ENCODE data around the gene SMAD6.
A peak's percentile ranks its signal among the peaks of the same experiment; 100 is the strongest.

SMAD6 gene

DNA sequence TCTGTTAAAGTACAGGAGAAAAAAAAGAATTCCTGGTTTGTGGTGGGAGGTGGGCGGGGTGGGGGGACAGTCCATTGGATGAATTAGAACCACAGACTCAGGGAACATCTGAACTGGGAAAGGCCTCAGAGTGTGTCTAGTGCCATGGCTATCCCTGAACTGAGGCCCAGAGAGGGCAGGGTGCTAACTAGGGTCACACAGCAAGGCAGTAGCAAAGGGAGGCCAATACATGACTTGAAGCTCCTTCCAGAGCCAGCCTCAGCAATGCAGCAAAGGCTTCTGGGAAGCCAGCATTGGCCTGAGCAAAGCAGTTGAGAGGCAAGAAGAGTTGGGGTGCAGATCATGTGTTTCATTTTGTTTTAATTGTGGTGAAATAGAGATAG is 85.4 kb downstream of the SMAD6 start:
- TF ChIP-seq, protein P1, sequence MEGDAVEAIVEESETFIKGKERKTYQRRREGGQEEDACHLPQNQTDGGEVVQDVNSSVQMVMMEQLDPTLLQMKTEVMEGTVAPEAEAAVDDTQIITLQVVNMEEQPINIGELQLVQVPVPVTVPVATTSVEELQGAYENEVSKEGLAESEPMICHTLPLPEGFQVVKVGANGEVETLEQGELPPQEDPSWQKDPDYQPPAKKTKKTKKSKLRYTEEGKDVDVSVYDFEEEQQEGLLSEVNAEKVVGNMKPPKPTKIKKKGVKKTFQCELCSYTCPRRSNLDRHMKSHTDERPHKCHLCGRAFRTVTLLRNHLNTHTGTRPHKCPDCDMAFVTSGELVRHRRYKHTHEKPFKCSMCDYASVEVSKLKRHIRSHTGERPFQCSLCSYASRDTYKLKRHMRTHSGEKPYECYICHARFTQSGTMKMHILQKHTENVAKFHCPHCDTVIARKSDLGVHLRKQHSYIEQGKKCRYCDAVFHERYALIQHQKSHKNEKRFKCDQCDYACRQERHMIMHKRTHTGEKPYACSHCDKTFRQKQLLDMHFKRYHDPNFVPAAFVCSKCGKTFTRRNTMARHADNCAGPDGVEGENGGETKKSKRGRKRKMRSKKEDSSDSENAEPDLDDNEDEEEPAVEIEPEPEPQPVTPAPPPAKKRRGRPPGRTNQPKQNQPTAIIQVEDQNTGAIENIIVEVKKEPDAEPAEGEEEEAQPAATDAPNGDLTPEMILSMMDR (IDR thresholded peaks at IDR 0.05; ENCODE audit: insufficient read depth, low read depth, low read length, missing control alignments) = no peak
- DNase-seq (ENCODE audit: low read depth) = no peak

DNA sequence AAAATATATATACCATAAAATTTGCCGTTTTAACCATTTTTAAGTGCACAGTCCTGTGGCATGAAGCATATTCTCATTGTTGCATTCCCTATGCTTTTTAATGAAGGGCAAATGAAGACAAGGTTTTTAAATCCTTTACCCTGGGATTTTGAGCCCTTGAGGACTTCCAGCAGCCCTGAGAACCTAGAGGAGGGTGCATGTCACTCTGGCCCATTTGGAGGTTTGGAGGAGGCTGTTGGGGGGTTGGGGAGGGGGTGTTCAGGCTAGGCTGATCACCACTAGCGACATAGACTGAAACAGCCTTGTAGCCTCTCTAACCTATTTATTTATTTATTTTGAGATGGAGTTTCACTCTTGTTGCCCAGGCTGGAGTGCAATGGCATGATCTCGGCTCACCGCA is 86.0 kb downstream of the SMAD6 start:
- no peak for DNase-seq (ENCODE audit: low read depth)
- no peak overlapping the region for H3K4me3 ChIP-seq (ENCODE audit: low read depth, low read length)
- TF ChIP-seq, protein P1 (IDR thresholded peaks at IDR 0.05; ENCODE audit: insufficient read depth, low read depth, low read length, missing control alignments) = no peak

More for the DNA sequence above, 85.4 kb downstream of the SMAD6 start:
- H3K4me3 ChIP-seq (ENCODE audit: low read depth, low read length) = no peak overlapping the region

DNA sequence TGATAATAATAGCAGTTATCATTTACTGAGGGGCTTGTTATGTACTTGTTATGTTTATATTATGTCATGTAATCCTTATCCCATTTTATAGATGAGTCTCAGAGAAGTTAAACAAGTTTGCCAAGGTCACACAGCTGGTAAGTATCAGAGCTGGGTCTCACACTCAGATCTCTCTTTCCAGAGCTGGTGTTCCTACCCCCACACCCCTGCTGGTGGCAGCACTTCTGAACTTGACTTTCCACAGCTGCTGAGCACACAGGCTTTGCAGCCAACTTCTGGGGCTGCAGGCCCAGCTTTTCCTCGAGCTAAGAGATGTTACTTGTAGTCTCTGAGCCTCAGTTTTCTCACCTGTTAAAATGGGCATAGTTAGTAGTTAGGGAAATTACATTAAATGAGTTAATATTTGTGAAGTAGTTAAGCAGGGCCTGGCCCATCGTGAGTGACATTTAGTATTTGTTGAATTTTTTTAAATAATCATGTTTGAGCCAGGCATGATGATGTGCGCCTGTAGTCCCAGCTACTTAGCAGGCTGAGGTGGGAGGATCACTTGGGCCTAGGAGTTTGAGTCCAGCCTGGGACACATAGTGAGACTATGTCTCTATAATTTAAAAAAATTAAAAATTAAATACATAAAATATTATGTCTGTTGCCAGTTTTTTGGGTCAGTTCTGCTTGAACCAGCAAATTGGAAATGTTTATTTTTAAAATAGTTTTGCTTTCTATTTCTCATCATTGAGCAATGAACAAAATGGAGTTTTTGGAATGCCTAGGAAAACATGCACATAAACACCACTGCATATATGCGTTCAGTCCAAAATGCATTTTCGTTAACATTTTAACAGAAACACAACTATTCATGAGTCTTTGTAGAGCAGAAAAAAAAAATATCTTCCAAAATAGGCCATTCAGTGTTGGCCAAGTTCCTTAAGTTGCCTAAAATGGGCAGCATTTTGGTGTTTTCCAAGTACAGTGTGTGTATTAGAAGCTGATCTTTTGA is 87.3 kb downstream of the SMAD6 start:
- TF ChIP-seq, protein P1 (IDR thresholded peaks at IDR 0.05; ENCODE audit: insufficient read depth, low read depth, low read length, missing control alignments) = peak; percentile 40

DNA sequence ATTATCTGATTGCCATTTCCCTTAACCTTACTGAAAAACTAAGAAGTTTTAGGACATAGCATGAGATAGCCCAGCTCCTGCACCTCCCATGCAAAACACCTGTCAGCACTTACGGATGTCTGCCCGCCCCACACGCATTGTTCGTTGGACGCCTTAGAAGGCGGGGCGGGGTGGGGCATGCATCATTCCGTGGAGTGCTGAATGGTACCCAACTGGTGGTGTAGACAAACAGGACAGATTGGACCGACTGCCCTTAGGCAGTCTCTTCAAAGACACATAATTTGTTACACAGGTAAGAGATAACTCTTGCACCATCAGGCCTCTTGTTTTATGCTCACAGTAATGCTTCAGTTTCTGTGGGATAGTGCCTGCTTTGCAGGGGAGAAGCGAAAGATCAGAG is 93.8 kb downstream of the SMAD6 start:
- DNase-seq (ENCODE audit: low read depth) = no peak
- H3K4me3 ChIP-seq (ENCODE audit: low read depth, low read length) = no peak overlapping the region
- TF ChIP-seq, protein P1 (IDR thresholded peaks at IDR 0.05; ENCODE audit: insufficient read depth, low read depth, low read length, missing control alignments) = no peak

More for the DNA sequence above, 87.3 kb downstream of the SMAD6 start:
- no peak overlapping the region for H3K4me3 ChIP-seq (ENCODE audit: low read depth, low read length)
- DNase-seq (ENCODE audit: low read depth) = peak; percentile 33

DNA sequence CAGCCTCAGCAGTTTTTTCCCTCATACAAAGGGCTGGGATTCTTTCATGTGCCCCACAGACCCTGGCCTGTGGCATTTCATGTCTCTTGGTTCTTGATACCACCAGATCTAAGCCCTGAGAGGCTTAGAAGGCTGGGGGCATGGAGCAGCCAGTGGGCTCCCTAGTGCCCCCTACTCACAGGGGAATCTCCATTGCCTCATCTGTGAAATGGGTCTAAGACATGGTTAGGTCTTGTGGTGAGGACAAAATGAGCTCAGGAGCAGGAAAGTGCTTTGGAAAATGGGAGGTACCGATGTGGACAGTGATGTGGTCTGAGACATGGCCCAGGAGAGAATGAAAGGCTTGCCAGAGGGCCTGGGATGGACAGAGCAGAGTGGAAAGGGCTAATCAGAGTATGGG is 94.3 kb downstream of the SMAD6 start:
- DNase-seq (ENCODE audit: low read depth) = no peak
- TF ChIP-seq, protein P1 (IDR thresholded peaks at IDR 0.05; ENCODE audit: insufficient read depth, low read depth, low read length, missing control alignments) = no peak

DNA sequence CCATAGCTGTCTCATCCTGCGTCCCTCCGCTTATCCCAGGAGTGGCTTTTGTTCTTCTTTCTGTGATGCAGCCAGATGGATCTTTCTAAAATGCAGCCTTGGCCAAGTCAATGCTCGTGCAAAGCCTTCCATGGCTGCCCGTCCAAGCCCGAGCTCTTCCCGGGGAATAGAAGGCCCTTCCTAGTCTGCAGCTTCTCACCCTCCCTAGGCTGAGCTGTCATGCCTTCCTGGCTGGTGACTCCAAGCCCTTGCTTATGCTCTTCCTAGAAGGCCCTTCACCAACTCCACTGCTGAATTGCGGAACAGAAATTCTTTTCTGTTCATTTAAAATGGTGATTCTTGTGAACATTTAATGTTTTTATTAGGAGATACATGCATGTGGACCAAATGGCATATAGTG is 95.9 kb downstream of the SMAD6 start:
- TF ChIP-seq, protein P1 (IDR thresholded peaks at IDR 0.05; ENCODE audit: insufficient read depth, low read depth, low read length, missing control alignments) = no peak
- DNase-seq (ENCODE audit: low read depth) = no peak

More for the DNA sequence above, 94.3 kb downstream of the SMAD6 start:
- no peak overlapping the region for H3K4me3 ChIP-seq (ENCODE audit: low read depth, low read length)

More for the DNA sequence above, 95.9 kb downstream of the SMAD6 start:
- H3K4me3 ChIP-seq (ENCODE audit: low read depth, low read length) = no peak overlapping the region

All from GM12865 (cell line).